ENCODE measurements around the gene ARHGAP42. TPM values are rescaled to one million over a fixed set of nuclear protein-coding genes. Genes with fewer than 3 reads are reported as not detected.

ARHGAP42 gene
- total and polyA plus RNA-seq, 8 donors, result 17.1 to 45.2 (median 36.2) TPM

GRCh38 chr11:100691896-100692653 is 5.0 kb downstream of the ARHGAP42 start:
- H3K4me3 ChIP-seq, result no peak overlapping the region
- no peak for TF ChIP-seq CTCF (IDR thresholded peaks at IDR 0.05)

GRCh38 chr11:100695911-100696310 is 8.8 kb downstream of the ARHGAP42 start:
- no peaks in the 10 kb centered on the region for H3K4me1 ChIP-seq
- no peak for DNase-seq
- H3K27me3 ChIP-seq, result no peaks in the 10 kb centered on the region
- no peak overlapping the region for H3K4me3 ChIP-seq
- no peak for ATAC-seq
- TF ChIP-seq CTCF (IDR thresholded peaks at IDR 0.05), result no peak
- no peaks in the 10 kb centered on the region for H3K36me3 ChIP-seq
- no peak overlapping the region for H3K27ac ChIP-seq
- no peaks in the 10 kb centered on the region for H3K9me3 ChIP-seq
- intact Hi-C loops (cut with DNase I), result no loop called here

More at GRCh38 chr11:100691896-100692653, 5.0 kb downstream of the ARHGAP42 start:
- H3K9me3 ChIP-seq, result no peaks in the 10 kb centered on the region
- DNase-seq (no peak), ATAC-seq (no peak)
- peaks cover 0 to 19% of the 10 kb centered on the region in 2 donors for H3K27me3 ChIP-seq
- no peak overlapping the region for H3K27ac ChIP-seq
- H3K4me1 ChIP-seq, result no peaks in the 10 kb centered on the region
- intact Hi-C loops (cut with DNase I), result no loop called here
- no peaks in the 10 kb centered on the region for H3K36me3 ChIP-seq

- ATAC-seq (no peak), DNase-seq (no peak)
- Histone ChIP-seq H3K4me1 (no peaks in the 10 kb centered on the region), H3K4me3 (no peak overlapping the region), H3K9me3 (no peaks in the 10 kb centered on the region), H3K27ac (no peak overlapping the region), H3K36me3 (no peaks in the 10 kb centered on the region), H3K27me3 (no peaks in the 10 kb centered on the region)
- intact Hi-C loops (cut with DNase I), result no loop called here
- TF ChIP-seq CTCF (IDR thresholded peaks at IDR 0.05), result no peak
Observed at GRCh38 chr11:100703139-100703538, 16.1 kb downstream of the ARHGAP42 start.

GRCh38 chr11:100703801-100704575 is 16.9 kb downstream of the ARHGAP42 start:
- Histone ChIP-seq H3K27ac (no peak overlapping the region), H3K9me3 (no peaks in the 10 kb centered on the region), H3K4me3 (no peak overlapping the region), H3K36me3 (no peaks in the 10 kb centered on the region), H3K27me3 (no peaks in the 10 kb centered on the region), H3K4me1 (no peaks in the 10 kb centered on the region)
- no peak for ATAC-seq
- intact Hi-C loops (cut with DNase I), result no loop called here
- TF ChIP-seq CTCF (IDR thresholded peaks at IDR 0.05), result no peak
- DNase-seq, result no peak

- H3K4me3 ChIP-seq, result no peak overlapping the region
- no peak overlapping the region for H3K27ac ChIP-seq
- intact Hi-C loops (cut with DNase I), result no loop called here
- TF ChIP-seq CTCF (IDR thresholded peaks at IDR 0.05), result no peak
- H3K9me3 ChIP-seq, result no peaks in the 10 kb centered on the region
- no peaks in the 10 kb centered on the region for H3K27me3 ChIP-seq
- no peaks in the 10 kb centered on the region for H3K4me1 ChIP-seq
- ATAC-seq (no peak), DNase-seq (no peak)
- no peaks in the 10 kb centered on the region for H3K36me3 ChIP-seq
Observed at GRCh38 chr11:100705447-100705846, 18.4 kb downstream of the ARHGAP42 start.

Data from left lung (tissue), 10 donors.